AG09319 (cell line): ENCODE data around the gene CCNL2.

Experiments used
- DNase-seq: peaks from one replicate; pipeline ENCODE4 v3.0.0-alpha.2; 2010; ENCODE audit warnings: low read depth; ENCODE audit errors: extremely low read depth
- CTCF ChIP-seq: IDR thresholded peaks from 2 replicates; pipeline ENCODE4 v1.5.1; 2011; ENCODE audit warnings: low read depth, mild to moderate bottlenecking, inconsistent platforms, low read length, moderate library complexity

CCNL2 gene

GRCh38 chr1:1402072-1402900 lies 3.2 kb upstream of the CCNL2 start:
- DNase-seq = no peak
- TF ChIP-seq CTCF = peak; percentile 71

GRCh38 chr1:1401457-1402010 lies 2.4 kb upstream of the CCNL2 start:
- TF ChIP-seq CTCF = no peak
- no peak for DNase-seq

- no peak for TF ChIP-seq CTCF
These were observed 1.7 kb upstream of the CCNL2 start for GRCh38 chr1:1400576-1401456.

GRCh38 chr1:1399872-1400575 lies 889 bp upstream of the CCNL2 start:
- TF ChIP-seq CTCF = no peak
- DNase-seq = no peak

More at GRCh38 chr1:1400576-1401456, 1.7 kb upstream of the CCNL2 start:
- no peak for DNase-seq

DNA sequence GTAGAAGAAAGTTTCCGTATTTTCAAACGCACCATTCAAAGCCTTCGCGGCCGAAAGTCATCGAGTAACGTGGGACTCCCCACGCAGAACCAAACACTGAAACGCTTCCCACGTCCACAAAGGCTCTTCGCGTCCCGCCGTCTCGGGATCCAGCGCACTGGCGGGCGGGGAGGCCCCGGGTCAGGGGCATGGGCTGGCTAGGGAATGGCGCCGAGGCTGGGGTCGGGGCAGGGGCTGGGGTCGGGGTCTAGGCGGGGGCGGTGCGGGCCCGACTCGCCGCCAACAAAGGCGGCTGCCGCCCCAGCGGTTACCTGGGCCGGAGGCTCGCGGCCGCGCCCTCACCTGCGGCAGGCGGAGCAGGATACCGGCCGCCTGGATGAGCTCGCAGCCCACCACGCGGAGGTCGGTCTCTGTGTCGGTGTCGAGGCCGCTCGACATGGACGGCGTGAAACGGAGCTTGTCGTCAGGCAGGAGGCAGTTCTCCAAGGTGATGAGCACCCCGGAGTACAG lies 403 bp downstream of the CCNL2 start:
- DNase-seq = no peak
- TF ChIP-seq CTCF = no peak

DNA sequence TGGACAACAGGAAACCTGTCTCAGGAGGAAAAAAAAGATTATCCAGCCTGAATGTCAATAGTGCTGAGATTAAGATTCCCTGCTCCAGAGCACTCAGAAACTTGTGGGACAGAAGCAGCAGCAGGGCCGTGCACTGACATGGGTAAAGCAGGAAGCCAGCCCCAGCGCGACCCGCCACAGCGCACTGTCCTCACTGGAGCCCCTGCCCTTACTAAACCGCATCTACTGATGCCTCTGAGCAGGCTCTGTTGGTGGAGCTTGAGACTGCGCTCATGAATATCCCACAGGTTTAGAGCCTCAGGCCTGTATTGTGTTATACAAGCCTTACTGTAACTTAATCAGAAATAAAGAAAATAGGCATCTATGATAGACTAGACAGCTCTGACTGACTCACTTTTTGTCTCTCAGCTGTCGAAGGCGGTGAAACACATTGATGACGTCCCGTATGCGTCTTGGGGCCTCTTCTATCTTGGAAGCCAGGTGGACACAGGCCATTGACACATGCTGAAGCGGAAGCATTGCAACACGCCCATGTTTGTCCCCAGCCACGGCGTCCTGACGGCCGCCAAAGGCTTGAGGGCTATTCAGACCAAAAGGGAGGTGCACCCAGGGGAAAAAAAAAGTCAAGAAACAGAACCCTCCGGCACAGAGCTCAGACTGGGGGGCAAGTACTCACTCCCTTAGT lies 1.2 kb downstream of the CCNL2 start:
- TF ChIP-seq CTCF = no peak
- no peak for DNase-seq
